Measurements from ENCODE around the gene ASTN2.

GRCh38 chr9:117454711-117455110 lies 39.9 kb upstream of the ASTN2 start:
- no peak for TF ChIP-seq CTCF (conservative IDR thresholded peaks at IDR 0.05)
- no peak for TF ChIP-seq ZFX (IDR thresholded peaks at IDR 0.05)
